ENCODE results near the gene GPS1. TPM values are rescaled to one million over a fixed set of nuclear protein-coding genes. Genes with fewer than 3 reads are reported as not detected.

Gene GPS1
- total RNA-seq, 1 donor from 2014 or later, result 71.5 TPM

DNA sequence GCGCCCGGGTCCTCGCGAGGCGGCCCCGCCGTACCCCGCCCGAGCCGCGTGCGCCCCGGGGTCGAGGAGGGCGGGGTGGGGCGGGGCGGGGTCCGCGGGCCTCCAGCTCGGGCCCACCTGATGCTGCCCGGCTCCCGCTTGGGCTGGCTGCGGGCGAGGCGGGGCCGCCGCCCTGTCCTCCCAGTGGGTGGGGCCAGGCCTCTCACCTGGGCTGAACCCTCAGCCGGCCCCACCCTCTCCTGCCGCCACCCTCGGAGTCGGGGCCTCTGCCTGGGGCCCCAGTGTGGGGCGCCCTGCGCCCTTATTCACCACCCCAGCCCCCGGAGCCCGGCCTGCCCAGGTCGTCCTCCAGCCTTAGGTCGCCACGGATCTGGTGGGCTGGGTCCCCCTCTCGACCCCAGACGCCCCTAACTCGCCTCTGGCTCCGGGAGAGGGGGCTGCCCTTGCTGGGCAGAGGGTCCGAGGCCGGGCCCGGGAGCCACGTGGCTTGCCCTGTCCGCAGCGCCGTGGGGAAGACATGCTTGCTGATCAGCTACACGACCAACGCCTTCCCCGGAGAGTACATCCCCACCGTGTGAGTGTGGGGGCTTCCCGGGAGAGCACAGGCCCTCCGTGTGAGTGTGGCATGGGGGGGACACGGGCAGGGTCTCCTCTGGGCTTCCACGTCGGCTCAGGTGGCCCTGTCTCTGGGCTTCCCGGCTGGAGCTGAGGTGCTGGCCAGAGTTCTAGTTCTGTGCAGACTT, 19.6 kb upstream of the GPS1 start:
- peaks cover 34% of the 10 kb centered on the region for H3K4me1 ChIP-seq

GRCh38 chr17:82033359-82034085, 18.2 kb upstream of the GPS1 start:
- peaks cover 8% of the 10 kb centered on the region for H3K27me3 ChIP-seq (ENCODE audit: low read depth)
- TF ChIP-seq CTCF (IDR thresholded peaks at IDR 0.05), result no peak
- H3K27ac ChIP-seq, result no peak overlapping the region
- ATAC-seq (no peak), DNase-seq (no peak)
- no peaks in the 10 kb centered on the region for H3K36me3 ChIP-seq
- H3K9me3 ChIP-seq, result no peaks in the 10 kb centered on the region
- H3K4me3 ChIP-seq, result no peak overlapping the region
- peaks cover 43% of the 10 kb centered on the region for H3K4me1 ChIP-seq
- intact Hi-C loops (cut with DNase I), result no loop called here

More for the DNA sequence above, 19.6 kb upstream of the GPS1 start:
- intact Hi-C loops (cut with DNase I), result no loop called here
- H3K27ac ChIP-seq, result no peak overlapping the region
- H3K4me3 ChIP-seq, result peak overlapping the region; percentile 40
- no peak for TF ChIP-seq CTCF (IDR thresholded peaks at IDR 0.05)
- ATAC-seq, result peak; percentile 24 to 47
- no peaks in the 10 kb centered on the region for H3K9me3 ChIP-seq
- DNase-seq, result no peak
- H3K36me3 ChIP-seq, result no peaks in the 10 kb centered on the region
- H3K27me3 ChIP-seq (ENCODE audit: low read depth), result peaks cover 8% of the 10 kb centered on the region

GRCh38 chr17:82034371-82035011, 17.2 kb upstream of the GPS1 start:
- Histone ChIP-seq H3K36me3 (no peaks in the 10 kb centered on the region), H3K4me3 (no peak overlapping the region), H3K9me3 (no peaks in the 10 kb centered on the region), H3K4me1 (peaks cover 45% of the 10 kb centered on the region), H3K27me3 (ENCODE audit: low read depth) (peaks cover 8% of the 10 kb centered on the region), H3K27ac (no peak overlapping the region)
- TF ChIP-seq CTCF (IDR thresholded peaks at IDR 0.05), result no peak
- DNase-seq, result no peak
- ATAC-seq, result no peak
- intact Hi-C loops (cut with DNase I), result no loop called here

DNA sequence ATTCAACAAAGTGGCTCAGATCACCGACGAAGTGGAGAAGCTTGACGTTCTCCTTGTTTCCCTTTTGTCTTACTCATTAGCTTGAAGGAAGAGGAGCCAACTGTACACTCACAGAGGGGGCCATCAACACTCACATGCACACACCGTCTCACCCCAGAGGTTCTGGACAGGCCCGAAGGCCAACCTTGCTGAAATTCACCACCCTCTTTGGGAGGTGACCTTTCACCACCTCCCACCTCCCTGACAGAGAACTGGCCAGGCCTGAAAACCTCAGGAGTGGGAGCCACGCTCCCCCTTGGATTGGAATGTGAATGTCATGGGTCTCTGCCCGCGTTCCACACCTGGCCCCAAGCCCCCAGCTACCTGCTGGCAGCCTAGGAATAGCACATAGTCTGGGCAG, 16.2 kb upstream of the GPS1 start:
- Histone ChIP-seq H3K9me3 (no peaks in the 10 kb centered on the region), H3K4me3 (no peak overlapping the region), H3K4me1 (peaks cover 38% of the 10 kb centered on the region), H3K27ac (no peak overlapping the region), H3K27me3 (ENCODE audit: low read depth) (peaks cover 8% of the 10 kb centered on the region), H3K36me3 (no peaks in the 10 kb centered on the region)
- DNase-seq (no peak), ATAC-seq (no peak)
- intact Hi-C loops (cut with DNase I), result no loop called here
- no peak for TF ChIP-seq CTCF (IDR thresholded peaks at IDR 0.05)

GRCh38 chr17:82035956-82036633, 15.6 kb upstream of the GPS1 start:
- DNase-seq (no peak), ATAC-seq (no peak)

More at GRCh38 chr17:82035956-82036633, 15.6 kb upstream of the GPS1 start:
- Histone ChIP-seq H3K36me3 (no peaks in the 10 kb centered on the region), H3K4me3 (peak overlapping the region; percentile 76), H3K27ac (peak overlapping the region; percentile 97), H3K27me3 (ENCODE audit: low read depth) (peaks cover 8% of the 10 kb centered on the region), H3K9me3 (no peaks in the 10 kb centered on the region), H3K4me1 (peaks cover 34% of the 10 kb centered on the region)
- intact Hi-C loops (cut with DNase I), result no loop called here
- TF ChIP-seq CTCF (IDR thresholded peaks at IDR 0.05), result no peak

Measured in lower lobe of right lung (tissue), 2 donors.